IPS DF 4.7 (cell line): ENCODE measurements around the gene RAD1.
A peak's percentile ranks its signal among the peaks of the same experiment; 100 is the strongest.

Experiments
- DNase-seq: peaks from one replicate; pipeline ENCODE4 v3.0.0-alpha.2; 2013; ENCODE audit warnings: low spot score; ENCODE audit errors: extremely low read depth

Gene RAD1

GRCh38 chr5:34916518-34916917 is 1.2 kb upstream of the RAD1 start:
- no peak for DNase-seq

GRCh38 chr5:34915856-34916192 is 520 bp upstream of the RAD1 start:
- no peak for DNase-seq

GRCh38 chr5:34914671-34915138 is 599 bp downstream of the RAD1 start:
- DNase-seq: no peak

- no peak for DNase-seq
These were observed 2.2 kb downstream of the RAD1 start for GRCh38 chr5:34913072-34913471.

- no peak for DNase-seq
These were observed 9.7 kb downstream of the RAD1 start for GRCh38 chr5:34905564-34905963.

GRCh38 chr5:34903260-34903659 is 12.0 kb downstream of the RAD1 start:
- DNase-seq: no peak

- no peak for DNase-seq
These were observed 14.7 kb downstream of the RAD1 start for GRCh38 chr5:34900652-34901051.

GRCh38 chr5:34899066-34899465 is 16.2 kb downstream of the RAD1 start:
- no peak for DNase-seq

- DNase-seq: peak; percentile 49
These were observed 16.9 kb downstream of the RAD1 start for GRCh38 chr5:34898258-34898895.

- no peak for DNase-seq
These were observed 17.7 kb downstream of the RAD1 start for GRCh38 chr5:34897646-34898045.

- DNase-seq: no peak
These were observed 19.5 kb downstream of the RAD1 start for GRCh38 chr5:34895641-34896419.

- no peak for DNase-seq
These were observed 20.6 kb downstream of the RAD1 start for GRCh38 chr5:34894716-34895115.

- no peak for DNase-seq
These were observed 22.9 kb downstream of the RAD1 start for GRCh38 chr5:34892414-34892813.

GRCh38 chr5:34891981-34892380 is 23.3 kb downstream of the RAD1 start:
- DNase-seq: no peak

- DNase-seq: no peak
These were observed 25.9 kb downstream of the RAD1 start for GRCh38 chr5:34889394-34889793.

GRCh38 chr5:34886392-34887119 is 28.7 kb downstream of the RAD1 start:
- no peak for DNase-seq

GRCh38 chr5:34881246-34881645 is 34.1 kb downstream of the RAD1 start:
- no peak for DNase-seq

- no peak for DNase-seq
These were observed 39.0 kb downstream of the RAD1 start for GRCh38 chr5:34876275-34876674.

GRCh38 chr5:34870382-34870781 is 44.9 kb downstream of the RAD1 start:
- DNase-seq: no peak

GRCh38 chr5:34869256-34869655 is 46.0 kb downstream of the RAD1 start:
- DNase-seq: no peak

GRCh38 chr5:34868791-34869190 is 46.5 kb downstream of the RAD1 start:
- no peak for DNase-seq

- no peak for DNase-seq
These were observed 47.6 kb downstream of the RAD1 start for GRCh38 chr5:34867660-34868059.
